DMS53 treated with DMSO at 0.1 percent for 48 hours (cell line): ENCODE data around the gene FECH.
"Not testable (repeated sequence)": the region's sequence is repeated elsewhere in the genome, so short reads cannot be mapped to it uniquely, and the experiment has no call there.

Source experiments
- DNase-seq: peaks from one replicate; lab custom pipeline; 2025; ENCODE audit not compliant: unreplicated experiment; lab: John Stamatoyannopoulos, UW

Gene FECH, protein sequence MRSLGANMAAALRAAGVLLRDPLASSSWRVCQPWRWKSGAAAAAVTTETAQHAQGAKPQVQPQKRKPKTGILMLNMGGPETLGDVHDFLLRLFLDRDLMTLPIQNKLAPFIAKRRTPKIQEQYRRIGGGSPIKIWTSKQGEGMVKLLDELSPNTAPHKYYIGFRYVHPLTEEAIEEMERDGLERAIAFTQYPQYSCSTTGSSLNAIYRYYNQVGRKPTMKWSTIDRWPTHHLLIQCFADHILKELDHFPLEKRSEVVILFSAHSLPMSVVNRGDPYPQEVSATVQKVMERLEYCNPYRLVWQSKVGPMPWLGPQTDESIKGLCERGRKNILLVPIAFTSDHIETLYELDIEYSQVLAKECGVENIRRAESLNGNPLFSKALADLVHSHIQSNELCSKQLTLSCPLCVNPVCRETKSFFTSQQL

DNA sequence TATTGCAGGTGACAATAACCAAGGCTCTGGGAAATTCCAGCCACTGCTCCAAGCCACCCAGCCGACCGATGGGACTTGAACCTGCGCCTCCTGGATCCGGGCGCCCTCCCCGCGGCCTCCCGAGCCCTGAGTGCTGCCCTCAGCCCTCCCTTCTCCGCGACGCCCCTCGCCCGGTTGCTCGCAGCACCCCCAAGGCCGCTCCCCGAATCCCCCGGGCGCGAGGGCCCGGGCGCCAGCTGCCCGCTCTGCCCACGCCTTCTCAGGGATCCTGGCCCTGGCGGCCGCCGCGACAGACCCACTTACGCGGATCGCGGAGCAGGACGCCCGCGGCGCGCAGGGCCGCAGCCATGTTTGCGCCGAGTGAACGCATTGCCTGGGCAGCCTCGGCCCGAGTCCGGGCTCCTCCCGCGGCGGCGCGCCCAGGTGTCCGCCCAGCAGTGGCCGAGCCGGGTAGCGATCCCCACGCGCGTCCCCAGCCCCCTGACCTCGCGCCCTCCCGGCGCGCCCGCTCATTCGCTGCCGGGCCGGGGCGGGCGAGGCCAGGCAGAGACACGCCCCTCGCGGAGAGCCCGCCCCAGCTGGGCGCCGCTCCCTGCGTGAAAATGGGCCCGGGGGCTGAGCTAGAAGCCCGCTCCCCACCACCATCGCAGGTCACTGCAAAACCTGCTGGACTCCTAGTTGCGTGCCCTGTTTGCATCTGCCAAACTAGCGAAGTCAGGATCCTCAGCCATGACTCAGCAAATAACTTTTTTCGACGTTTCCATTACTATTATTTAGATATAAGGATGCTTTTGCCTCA, at the start of gene FECH:
Gene FECH (minus strand): TSS at position 452 of the 799 bp plus-strand sequence. CDS start 82 bp downstream, at position 370.
- peak; percentile 77 for DNase-seq

DNA sequence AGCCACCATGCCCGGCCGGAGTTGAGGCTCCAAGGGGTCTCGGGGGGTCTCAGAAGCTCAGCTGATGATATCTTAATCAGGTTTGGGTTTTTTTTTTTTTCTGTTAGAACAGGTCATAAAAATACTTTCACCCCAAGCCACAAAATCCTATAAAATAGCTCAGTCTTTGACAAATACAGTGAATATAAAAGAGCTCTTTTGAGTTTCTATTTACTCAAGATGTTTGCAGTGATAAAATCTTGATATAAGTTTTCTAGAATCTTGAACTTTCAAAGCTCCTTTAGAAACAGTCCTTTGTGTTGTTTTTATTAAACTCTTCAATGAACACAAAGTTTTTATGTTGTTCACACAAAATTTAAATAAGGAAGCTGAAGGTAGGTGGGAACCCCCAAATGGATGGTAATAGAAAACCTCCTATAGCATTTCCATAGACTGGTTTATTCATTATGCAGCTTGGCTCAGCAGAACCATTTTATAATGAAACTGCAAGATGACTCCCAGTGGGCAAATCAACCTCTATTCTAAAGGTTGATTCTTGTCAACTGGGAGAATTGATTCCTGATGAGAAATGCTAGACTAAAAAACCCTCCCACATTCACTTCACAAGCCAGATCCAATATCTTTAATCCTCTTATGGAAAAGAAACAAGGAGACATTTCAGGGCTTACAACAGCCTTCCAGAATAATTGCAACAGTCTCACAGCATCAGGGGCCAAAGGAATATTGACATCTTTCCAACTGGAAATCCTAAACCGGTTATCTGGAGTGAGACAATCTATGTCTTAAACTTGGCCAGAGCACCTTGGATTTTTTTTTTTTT, 48.7 kb upstream of the FECH start:
- no peak for DNase-seq

DNA sequence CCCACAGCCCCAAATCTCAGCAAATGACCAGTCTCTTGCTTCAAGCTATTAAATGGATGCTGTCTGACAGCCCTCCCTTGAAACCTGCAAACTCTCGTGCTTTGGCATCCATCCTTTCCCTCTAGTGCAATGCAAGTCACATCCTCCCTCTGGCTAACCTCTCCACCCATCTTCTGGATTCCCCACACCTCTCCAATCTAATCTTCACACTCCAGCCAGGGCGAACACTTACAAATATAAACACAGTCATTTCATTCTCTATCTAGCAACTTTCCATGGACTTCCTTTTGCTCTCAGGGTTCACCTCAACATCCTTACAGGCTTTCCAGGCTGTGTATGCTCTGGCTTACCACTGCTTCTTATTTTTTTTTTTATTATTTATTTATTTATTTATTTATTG, 45.2 kb upstream of the FECH start:
- DNase-seq: no peak

GRCh38 chr18:57630754-57631595, 44.5 kb upstream of the FECH start:
- DNase-seq: no peak

DNA sequence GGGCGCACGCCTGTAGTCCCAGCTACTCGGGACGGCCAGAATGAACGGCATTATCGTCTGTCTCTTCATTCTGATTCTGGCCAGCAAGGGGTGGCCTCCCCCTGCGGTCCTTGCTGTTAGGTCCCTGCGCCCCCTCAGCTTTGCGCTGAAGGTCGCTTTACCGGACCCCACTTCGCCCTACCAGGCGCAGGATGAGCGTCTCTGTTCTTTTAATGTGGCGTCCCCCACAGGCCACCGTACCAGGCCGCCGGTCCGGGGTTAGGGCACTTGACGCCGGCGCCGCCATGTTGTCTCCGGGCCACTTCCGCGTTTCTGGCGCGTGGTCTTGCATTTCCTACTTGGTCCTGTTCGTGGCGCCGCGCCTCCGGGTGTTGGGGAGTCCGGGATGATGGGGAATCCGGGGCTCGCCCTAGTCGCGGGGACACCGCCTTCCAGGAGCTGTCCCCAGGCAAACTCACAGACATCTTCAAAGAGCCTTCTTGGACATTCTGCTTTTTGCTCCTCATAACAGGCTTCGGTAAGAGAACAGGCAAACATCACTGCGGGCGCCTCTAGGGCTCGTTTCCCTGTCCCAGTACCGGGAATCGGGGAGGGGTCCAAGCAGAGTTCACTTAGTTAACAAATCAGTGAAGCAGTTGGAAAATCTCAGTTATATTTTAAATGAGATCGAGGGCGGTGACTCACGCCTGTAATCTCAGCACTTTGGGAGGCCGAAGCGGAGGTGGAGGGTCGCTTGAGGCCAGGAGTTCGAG, 43.7 kb upstream of the FECH start:
- peak; percentile 97 for DNase-seq

DNA sequence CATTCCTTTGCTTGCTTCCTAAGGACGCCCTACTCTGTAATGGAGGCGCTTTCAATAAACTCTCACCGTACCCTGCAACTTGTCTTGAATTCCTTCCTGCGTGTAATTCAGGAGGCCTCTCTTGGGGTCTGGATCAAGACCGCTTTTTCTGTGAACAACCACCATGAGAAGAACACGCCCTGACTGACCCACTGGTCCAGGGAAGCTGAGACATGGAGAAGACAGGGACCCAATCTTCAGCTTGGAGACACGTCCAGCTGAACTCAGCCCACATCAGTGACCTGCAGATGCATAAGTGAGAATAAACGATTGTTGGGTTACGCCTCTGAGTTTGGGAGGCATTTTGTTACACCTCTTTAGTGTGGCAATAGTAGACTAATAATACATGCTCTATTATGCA, 42.9 kb upstream of the FECH start:
- no peak for DNase-seq

- DNase-seq: no peak
These were observed 41.0 kb upstream of the FECH start for GRCh38 chr18:57627488-57627887.

DNA sequence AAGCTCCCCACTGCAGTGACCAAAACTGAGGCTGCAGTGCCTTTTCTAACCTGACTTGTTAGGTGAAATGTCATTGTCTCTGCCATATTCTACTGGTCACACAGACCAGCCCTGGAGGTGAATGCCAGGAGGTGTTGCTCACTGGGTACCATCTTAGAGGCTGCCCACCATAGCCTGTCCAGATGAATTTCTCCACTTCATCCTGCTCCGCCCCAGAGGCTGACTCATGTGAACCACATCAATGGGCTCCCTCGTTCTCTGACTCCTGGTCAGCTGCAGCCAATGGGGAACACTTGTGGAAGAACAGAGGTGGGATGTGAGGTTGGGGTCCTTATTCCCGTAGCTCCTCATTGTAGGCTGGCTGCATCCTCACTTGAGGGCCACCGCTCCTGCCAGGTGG, 38.5 kb upstream of the FECH start:
- DNase-seq: no peak

- DNase-seq: no peak
These were observed 34.7 kb upstream of the FECH start for GRCh38 chr18:57621246-57621604.

GRCh38 chr18:57619876-57620275, 33.4 kb upstream of the FECH start:
- DNase-seq: no peak

DNA sequence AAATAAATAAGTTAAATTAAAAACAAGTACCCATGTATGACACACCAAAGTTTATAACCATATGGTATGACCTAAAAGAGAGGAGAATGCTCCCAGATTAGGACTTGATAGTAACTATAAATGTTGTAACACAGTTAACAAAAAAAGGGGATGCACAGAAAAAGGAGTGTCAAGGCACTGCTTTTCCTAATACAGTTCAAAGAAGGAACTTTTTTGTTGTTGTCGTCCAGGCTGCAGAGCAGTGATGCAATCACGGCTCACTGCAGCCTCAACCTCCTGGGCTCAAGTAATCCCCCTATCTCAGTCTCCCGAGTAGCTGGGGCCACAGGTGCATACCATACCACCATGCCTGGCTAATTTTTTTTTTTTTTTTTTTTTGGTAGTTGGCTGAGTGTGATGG, 32.4 kb upstream of the FECH start:
- no peak for DNase-seq

GRCh38 chr18:57603871-57604270, 17.4 kb upstream of the FECH start:
- no peak for DNase-seq

- DNase-seq: no peak
These were observed 8.8 kb upstream of the FECH start for GRCh38 chr18:57595347-57595746.

GRCh38 chr18:57592716-57593115, 6.2 kb upstream of the FECH start:
- DNase-seq: not testable (repeated sequence)

DNA sequence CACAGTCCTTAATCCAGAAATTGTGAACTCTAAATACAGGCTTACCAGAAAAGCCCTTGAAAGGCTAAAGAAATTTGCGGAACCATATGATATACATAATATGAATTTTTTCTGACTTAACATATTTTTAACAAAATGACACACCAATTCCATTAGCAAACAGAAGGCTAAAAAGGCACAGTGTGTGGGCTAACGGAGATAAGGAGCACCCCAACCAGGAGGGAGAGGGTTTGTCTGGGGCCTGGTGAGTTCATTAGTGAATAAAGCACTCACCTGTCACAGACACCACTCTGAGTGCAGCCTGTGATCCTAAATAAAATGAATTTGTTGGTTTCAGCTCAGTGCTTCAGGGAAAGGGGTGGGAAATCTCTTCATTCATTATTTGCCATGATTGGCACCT, 2.7 kb upstream of the FECH start:
- no peak for DNase-seq

DNA sequence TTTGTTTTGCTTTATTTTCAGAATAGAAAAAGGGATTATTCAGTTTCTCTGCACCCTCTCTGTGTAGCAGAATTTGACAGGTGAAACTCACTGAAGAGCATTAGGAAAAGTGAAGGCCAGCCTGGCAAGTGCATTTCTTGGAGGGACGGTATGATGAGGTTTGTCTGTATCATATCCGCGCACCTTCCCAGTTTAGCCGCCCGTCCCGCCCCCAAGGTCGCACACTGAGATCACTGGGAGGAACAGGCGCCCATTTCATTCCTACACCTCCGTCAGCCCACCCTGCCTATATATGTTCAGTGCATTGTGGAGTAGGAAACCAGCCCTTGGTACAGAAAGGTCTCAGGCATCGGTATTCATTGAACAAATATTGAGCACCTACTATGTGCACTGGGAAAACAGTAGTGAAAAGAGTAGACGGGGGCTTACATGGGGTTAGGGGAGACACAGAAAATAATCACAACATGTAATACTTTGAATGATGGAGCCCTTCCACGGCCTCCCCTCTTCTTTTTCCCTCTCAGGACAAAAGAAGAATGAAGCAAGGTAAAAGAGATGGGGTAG, 678 bp upstream of the FECH start:
- no peak for DNase-seq

GRCh38 chr18:57585855-57586250, 649 bp downstream of the FECH start:
- no peak for DNase-seq

DNA sequence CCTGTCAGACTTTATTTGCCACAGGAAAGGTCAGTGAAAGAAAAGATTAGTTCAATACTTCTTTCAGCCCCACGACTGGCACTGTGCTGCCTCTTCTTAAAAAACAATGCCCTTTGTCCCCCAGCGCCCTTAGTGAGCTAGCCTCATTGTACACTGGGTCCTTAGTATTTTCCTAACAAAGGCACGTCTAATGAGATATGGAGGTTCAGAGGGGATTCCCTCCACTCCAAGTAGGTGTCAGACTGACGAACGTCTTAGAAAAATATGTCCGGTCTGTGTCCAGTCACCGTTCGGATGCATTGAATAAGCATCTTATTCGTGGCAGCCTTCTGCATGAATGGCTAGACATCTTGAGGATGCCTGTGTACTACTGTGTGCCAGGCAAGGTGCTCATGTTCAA, 1.1 kb downstream of the FECH start:
- no peak for DNase-seq

- DNase-seq: no peak
These were observed 2.1 kb downstream of the FECH start for GRCh38 chr18:57584444-57584843.
